Fibroblast of upper back skin (primary cell): Measurements from ENCODE around the gene GPRC5C.

Experiments used
- DNase-seq: peaks from one replicate; pipeline ENCODE4 v3.0.0-alpha.2; 2013

Gene GPRC5C

DNA sequence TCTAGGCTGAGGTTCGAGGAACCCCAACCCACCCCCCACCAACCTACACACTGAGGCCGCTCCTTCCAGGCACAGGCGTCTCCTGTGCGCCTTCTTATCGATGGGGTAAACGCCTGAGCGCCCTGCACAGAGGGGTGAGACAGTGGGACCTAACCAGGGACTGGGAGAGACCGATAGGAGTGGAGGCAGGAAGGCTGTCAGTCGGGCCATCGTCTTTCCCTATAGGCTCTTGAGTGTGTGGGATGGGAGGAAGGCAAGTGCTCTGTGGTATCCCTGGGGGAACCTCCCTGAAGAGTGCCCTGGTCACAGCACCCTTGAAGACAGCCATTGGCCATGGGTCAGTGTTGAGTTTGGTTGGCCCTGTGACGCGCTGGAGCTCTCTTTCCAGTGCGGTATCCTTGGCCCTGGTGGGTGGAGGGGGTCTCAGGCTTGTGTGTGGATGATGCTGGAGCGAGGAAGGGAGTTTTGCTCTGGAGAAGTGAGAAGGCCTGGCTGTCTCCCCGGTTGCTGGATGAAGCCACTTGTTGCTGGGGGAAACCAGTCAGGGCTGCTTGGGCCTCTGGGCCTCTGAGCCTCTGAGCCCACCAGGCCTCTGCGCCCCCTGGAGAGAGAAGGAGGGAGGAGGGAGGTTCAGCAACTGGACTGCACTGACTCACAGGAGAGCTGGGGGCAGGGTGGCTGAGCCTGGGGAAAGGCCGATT lies 1.7 kb downstream of the GPRC5C start:
- no peak for DNase-seq

DNA sequence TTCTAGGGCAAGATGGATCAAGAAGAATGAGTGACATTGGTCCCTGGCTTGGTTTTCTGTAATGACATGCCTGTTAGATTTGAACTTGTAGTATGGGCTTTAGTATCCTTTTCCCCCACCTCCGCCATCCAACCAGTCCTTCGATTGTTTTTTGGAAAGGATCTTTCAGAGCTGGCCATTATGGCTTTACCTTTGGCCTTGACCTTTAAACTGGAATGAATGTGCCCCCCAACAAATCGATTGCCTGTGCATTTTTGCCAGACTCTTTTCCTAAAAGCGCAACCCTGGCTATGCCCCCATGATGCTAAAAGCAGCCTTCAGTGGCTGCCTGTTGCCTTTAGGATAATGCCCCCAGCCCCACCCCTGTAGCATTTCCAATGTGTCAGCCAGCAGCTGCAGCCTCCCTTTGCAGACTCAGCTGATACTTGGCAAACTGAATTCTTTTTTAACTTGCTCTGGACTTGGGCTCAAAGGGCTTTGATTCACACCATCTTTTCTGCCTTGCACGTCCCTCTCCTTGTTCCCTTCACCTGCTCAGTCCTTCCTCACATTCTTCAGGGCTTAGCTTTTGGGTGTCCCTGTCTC lies 4.0 kb downstream of the GPRC5C start:
- DNase-seq = no peak

DNA sequence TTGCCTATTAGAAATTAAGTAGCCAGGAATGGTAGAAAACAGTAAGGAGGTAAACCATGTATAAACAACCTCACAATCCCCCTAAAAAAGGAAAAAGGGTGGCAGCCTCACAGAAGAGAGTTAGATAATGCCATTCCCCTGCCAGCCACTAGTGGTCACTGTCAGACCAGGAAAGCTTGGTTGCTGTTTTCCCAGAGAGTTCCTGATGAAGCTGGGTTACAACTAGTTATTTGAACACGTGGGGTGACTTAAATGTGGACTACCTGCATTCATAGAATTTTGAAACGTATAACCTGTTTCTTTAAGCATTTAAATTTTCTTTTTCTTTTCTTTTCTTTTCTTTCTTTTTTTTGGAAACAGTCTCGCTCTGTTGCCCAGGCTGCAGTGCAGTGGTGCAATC lies 5.8 kb downstream of the GPRC5C start:
- DNase-seq = no peak

DNA sequence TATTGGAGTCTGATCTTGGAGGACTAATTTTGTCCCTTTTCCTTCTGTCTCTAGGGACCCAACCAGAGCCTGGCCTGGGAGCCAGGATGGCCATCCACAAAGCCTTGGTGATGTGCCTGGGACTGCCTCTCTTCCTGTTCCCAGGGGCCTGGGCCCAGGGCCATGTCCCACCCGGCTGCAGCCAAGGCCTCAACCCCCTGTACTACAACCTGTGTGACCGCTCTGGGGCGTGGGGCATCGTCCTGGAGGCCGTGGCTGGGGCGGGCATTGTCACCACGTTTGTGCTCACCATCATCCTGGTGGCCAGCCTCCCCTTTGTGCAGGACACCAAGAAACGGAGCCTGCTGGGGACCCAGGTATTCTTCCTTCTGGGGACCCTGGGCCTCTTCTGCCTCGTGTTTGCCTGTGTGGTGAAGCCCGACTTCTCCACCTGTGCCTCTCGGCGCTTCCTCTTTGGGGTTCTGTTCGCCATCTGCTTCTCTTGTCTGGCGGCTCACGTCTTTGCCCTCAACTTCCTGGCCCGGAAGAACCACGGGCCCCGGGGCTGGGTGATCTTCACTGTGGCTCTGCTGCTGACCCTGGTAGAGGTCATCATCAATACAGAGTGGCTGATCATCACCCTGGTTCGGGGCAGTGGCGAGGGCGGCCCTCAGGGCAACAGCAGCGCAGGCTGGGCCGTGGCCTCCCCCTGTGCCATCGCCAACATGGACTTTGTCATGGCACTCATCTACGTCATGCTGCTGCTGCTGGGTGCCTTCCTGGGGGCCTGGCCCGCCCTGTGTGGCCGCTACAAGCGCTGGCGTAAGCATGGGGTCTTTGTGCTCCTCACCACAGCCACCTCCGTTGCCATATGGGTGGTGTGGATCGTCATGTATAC lies 8.0 kb downstream of the GPRC5C start:
- no peak for DNase-seq

DNA sequence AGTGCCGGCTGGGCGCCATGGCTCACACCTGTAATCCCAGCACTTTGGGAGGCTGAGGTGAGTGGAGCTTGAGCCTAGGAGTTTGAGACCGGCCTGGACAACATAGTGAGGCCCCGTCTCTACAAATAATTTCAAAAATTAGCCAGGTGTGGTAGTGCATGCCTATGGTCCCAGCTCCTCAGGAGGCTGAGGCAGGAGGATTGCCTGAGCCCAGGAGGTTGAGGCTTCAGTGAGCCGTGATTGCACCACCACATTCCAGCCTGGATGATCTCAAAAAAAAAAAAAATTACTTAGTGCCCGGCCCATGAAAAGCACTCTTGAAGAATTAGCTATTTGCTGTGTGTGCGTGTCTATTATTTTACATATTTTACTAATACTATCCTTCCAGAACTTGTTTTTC lies 9.6 kb downstream of the GPRC5C start:
- DNase-seq = no peak

DNA sequence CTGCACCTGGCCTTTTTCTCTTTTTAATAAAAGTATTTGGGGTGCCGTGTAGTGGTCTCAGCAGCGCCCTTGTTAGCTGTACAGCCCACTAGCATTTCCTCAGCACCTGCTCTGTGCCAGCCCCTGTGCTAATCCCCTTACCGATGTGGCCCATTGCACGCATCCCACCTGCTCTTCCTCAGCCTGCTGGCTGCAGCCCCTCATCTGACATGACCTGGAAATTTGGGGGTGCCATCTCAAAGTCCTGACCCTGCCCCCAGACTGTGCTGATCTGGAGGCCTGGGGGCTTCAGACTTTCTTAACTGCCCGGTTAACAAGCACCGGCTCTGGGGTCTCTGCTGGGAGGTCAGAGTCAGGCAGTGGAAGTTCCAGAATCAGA lies 10.4 kb downstream of the GPRC5C start:
- DNase-seq = no peak

- peak; percentile 13 for DNase-seq
Measured at GRCh38 chr17:74442670-74443515, 11.0 kb downstream of the GPRC5C start.

DNA sequence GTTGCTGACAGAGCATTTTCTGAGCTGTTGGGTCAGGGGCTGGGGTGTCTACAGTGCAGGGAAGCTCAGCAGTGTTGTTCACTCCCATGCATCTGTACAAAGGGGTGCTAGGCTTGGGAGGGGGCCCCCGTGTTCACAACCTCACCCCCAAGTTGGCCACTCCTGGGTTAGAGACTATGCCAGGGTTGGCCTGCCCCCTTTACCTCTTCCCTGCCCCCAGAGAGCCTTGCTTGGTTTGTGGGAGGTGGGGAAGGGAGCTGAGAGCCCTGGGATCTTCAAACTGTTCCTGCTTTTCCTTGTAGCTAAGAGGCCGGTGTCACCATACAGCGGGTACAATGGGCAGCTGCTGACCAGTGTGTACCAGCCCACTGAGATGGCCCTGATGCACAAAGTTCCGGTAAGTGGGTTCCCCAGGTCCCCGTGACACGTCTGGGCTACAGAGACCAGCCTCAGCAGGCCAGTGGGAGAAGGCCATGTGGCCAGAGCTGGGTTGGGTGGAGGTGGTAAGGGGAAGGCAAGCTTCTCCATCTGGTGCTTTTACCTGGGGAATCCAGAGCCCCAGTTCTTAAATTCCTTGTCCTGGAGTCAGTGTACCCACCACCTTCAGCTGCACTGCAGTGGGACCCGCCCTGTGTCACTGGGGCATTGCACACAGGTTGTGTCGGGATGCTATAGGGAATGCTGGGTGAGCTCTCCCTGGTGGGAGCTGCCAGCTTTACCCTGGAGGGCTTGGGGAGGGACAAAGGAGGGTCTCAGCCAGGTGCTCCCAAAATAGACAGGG lies 11.8 kb downstream of the GPRC5C start:
- DNase-seq = no peak

DNA sequence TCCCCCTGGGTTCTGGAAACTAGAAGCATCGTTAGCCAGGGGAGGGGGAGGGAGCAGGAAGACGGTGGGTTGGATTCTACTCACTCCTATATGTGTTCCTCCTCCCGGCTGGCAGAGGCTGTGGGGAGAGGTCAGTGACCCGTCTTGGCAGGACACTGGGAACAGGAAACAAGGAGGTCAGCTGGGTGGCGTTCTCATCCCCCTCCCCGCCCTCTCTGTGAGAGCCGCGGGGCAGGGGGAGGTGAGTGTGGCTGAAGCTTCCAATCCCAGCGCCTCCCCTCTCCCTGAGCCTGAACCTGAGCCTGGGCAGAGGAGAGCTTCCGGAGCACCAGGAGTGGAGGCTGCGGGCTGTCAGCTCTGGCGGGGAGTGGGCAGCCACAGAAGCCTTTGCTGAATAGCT lies 12.5 kb downstream of the GPRC5C start:
- DNase-seq = no peak

DNA sequence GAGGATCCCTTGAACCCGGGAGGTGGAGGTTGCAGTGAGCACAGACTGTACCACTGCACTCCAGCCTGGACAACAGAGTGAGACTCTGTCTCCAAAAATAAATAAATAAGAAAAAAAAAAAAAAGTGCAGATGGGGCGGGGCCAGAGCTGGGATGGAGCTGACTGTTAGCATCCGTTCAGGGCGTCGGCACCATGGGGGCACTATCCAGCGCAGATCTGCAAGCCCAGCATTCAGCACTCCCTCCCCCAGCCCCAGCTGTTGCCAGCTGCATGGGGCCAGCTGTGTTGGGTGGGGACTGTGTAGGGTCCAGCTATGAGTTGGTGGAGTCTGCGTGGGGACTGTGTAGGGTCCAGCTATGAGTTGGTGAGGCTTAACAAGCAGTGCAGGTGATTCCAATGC lies 13.3 kb downstream of the GPRC5C start:
- no peak for DNase-seq

DNA sequence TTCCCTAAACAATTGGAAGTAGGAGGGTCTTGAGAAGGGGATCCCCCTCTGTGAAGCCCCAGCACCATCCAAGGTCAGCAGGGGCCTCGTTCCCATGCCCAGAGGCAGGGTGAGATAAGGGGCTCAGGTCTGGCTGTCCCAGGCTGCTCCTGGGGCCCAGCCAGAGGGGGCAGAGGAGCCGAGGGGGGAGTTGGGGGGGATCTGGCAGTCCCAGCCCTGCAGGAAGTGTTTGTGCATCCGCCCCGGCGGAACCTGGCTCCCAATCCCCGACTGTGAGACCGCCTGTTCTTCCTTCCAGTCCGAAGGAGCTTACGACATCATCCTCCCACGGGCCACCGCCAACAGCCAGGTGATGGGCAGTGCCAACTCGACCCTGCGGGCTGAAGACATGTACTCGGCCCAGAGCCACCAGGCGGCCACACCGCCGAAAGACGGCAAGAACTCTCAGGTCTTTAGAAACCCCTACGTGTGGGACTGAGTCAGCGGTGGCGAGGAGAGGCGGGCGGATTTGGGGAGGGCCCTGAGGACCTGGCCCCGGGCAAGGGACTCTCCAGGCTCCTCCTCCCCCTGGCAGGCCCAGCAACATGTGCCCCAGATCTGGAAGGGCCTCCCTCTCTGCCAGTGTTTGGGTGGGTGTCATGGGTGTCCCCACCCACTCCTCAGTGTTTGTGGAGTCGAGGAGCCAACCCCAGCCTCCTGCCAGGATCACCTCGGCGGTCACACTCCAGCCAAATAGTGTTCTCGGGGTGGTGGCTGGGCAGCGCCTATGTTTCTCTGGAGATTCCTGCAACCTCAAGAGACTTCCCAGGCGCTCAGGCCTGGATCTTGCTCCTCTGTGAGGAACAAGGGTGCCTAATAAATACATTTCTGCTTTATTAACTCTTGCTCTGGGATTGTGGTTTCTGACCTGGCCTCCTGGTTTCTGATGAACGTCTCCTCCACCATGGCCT lies 14.9 kb downstream of the GPRC5C start:
- no peak for DNase-seq

DNA sequence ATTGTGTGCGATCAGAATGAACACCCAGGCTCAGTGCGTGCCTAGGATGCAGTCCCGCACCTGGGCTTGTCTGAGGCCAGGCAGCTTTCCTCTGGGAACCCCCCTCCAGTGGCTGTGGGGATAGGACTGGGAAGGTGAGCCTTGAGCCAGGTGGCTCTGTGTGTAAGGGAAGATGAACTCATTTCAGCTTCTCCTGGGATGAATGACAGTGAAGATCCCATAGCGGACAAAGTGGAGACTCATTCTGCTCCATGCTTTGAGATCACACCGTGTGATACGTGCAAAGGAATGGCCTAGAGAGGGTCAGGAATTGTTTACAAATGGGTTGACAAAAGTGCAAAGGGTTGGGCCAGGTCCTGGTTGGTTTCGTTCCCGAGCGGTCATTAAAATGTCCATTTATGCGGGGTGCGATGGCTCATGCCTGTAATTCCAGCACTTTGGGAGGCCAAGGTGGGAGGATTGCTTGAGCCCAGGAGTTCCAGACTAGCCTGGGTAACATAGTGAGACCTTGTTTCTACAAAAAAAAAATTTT lies 15.8 kb downstream of the GPRC5C start:
- DNase-seq = no peak

GRCh38 chr17:74448756-74449155 lies 16.9 kb downstream of the GPRC5C start:
- DNase-seq = no peak

GRCh38 chr17:74449306-74449705 lies 17.4 kb downstream of the GPRC5C start:
- DNase-seq = no peak

DNA sequence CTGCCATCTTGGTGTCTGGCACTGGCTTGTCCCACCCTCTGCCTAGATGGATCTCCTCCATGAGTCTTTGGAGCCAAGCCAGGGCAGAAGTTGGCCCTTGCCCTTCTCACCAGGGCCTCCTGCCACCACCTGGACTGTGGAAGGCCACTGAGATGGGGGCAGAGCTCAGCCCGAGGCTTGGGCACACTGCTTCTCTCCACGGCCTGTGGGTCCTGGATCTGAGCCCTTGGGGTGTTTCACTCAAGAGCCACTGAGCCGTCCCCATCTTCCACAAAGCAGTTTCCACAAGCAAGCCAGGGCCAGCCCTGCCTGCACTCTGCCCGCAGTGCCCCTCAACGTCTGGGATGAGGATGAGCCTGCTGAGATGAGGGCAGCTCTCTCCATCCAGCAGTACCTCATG lies 17.9 kb downstream of the GPRC5C start:
- no peak for DNase-seq

DNA sequence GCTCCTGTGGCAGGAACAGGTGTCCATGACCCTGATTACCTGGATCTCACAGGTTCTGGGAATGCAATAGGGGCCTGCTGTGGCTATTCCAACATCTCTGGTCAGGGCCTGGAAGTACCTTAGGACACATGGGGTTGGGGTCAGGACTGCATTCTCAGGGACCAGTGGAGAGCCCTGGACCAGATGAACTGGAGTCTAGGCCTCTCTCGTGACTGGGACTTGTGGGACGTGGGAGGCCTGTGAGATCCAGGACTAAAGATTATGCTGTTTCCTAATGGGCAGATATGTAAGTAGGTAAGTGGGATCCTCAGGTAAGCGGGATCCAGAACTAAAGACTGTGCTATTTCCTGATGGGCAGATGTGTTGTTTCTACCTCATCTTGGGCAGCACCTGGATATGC lies 18.3 kb downstream of the GPRC5C start:
- no peak for DNase-seq

GRCh38 chr17:74450925-74451403 lies 19.1 kb downstream of the GPRC5C start:
- DNase-seq = no peak

DNA sequence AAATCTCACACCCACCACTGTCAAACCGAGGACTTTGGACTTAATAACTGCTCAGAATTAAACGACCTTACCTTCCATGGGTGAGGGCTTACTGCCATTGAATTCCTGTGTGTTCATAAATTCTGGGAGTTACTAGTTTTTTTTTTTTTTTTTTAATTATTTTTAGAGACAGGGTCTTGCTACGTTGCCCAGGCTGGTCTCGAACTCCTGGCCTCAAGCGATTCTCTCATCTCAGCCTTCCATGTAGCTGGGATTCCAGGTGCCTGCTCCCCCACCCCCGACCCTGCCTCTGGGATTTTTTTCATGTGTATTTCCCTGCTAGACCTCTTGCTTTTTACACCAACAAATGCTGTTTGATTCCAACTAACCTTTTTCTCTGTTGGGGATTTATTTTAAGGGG lies 19.7 kb downstream of the GPRC5C start:
- no peak for DNase-seq

DNA sequence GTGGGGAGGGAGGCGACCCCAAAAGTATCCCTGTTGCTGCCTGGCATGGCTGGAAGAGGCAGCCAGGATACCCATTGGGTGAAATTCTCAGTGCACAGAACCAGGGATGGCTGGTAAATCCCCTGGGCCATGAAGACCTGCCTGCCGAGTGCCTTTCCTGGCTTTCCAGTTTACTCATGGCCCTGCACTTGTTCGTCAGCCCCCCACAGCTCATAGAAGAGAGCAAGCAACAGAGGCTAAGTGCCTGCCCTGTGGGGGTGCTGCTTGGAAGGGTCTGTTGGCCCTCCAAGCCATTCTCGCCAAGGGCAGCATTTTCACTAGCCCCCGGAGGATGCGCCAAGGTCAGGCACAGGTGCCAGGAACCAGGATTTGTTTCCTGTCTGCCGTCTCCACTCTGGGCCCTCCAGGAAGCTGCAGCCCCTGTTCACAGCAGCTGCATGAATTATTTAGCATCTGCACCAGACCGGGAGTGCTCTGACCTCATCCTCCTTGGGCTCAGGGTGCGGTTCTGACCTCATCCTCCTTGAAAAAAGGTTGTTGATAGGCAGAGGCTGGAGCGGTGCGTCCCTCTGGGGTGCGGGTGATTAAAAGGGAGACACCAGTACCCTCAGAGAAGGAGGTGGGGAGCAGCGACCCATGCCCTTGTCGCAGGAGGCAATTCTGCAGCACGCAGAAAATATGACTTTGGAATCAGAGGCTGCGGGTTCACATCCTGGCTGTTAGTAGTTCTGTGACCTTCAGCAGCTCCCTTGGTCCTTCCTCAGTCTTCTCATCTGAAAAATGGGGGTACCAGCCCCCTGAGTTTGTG lies 20.3 kb downstream of the GPRC5C start:
- DNase-seq = no peak
